CD4-positive, CD25-positive, alpha-beta regulatory T cell (primary cell): ENCODE measurements around the gene NTRK2. TPM values are rescaled to one million over a fixed set of nuclear protein-coding genes. Genes with fewer than 3 reads are reported as not detected.
A peak's percentile ranks its signal among the peaks of the same experiment; 100 is the strongest.

Experiments used
- ATAC-seq, 2 donors: fragments of 150-1000 bp; cut with Tn5 transposase; one replicate each; pipeline ENCODE4 v1.10.0; 2021; ENCODE audit warnings: low read depth in 2 of 2, moderate number of reproducible peaks in 2 of 2, moderate library complexity in 1 of 2
- DNase-seq, 3 donors: peaks; one replicate each; pipeline versions ENCODE4 v3.0.0 to v3.0.0-alpha.2; 2012 to 2022; ENCODE audit warnings: mixed read lengths in 1 of 3
- H3K27ac ChIP-seq: one replicate; pipeline ENCODE4 v1.7.0; 2013; ENCODE audit warnings: mild to moderate bottlenecking, low read length; ENCODE audit not compliant: insufficient read depth, poor library complexity, severe bottlenecking
- H3K27me3 ChIP-seq: one replicate; pipeline ENCODE4 v1.7.0; 2013; ENCODE audit warnings: low read length; ENCODE audit not compliant: control insufficient read depth, insufficient read depth
- H3K36me3 ChIP-seq: one replicate; pipeline ENCODE4 v1.7.0; 2013; ENCODE audit warnings: mild to moderate bottlenecking, low read length, moderate library complexity; ENCODE audit not compliant: control insufficient read depth, insufficient read depth
- H3K4me1 ChIP-seq: 2 replicates; pipeline ENCODE4 v1.7.0; 2013; ENCODE audit warnings: mild to moderate bottlenecking, low read length; ENCODE audit not compliant: insufficient read depth, control insufficient read depth, poor library complexity, severe bottlenecking
- H3K4me3 ChIP-seq: one replicate; pipeline ENCODE4 v1.7.0; 2013; ENCODE audit warnings: low read depth, mild to moderate bottlenecking, low read length, moderate library complexity
- H3K9me3 ChIP-seq, 2 experiments: 1 replicate in 1 of 2; 2 replicates in 1 of 2; pipeline ENCODE4 v1.7.0; 2013; ENCODE audit warnings: low read length in 2 of 2, mild to moderate bottlenecking in 1 of 2, moderate library complexity in 1 of 2; ENCODE audit not compliant: control insufficient read depth in 2 of 2
- H3K27ac Mint-ChIP-seq, 3 donors: one replicate each; pipeline ENCODE4 v1.8.0; 2020 to 2022; ENCODE audit warnings: mild to moderate bottlenecking in 3 of 3, mixed read lengths in 3 of 3, moderate library complexity in 2 of 3
- H3K27me3 Mint-ChIP-seq: one replicate; pipeline ENCODE4 v1.8.0; 2022; ENCODE audit warnings: mild to moderate bottlenecking, mixed read lengths
- H3K36me3 Mint-ChIP-seq: one replicate; pipeline ENCODE4 v1.8.0; 2020; ENCODE audit warnings: mixed read lengths
- H3K4me1 Mint-ChIP-seq, 4 donors: one replicate each; pipeline ENCODE4 v1.8.0; 2020 to 2022; ENCODE audit warnings: mixed read lengths in 4 of 4, mild to moderate bottlenecking in 1 of 4
- H3K4me3 Mint-ChIP-seq, 4 donors: one replicate each; pipeline ENCODE4 v1.8.0; 2020 to 2022; ENCODE audit warnings: mild to moderate bottlenecking in 4 of 4, mixed read lengths in 4 of 4, moderate library complexity in 3 of 4
- H3K9me3 Mint-ChIP-seq, 7 donors: one replicate each; pipeline ENCODE4 v1.8.0; 2020 to 2022; ENCODE audit warnings: mixed read lengths in 7 of 7, mild to moderate bottlenecking in 3 of 7, moderate library complexity in 2 of 7
- polyA plus RNA-seq, 4 donors: library from polyadenylated mRNA; unstranded; fragments of 300-500 nt; fragmentation: Illumina TruSeq; gene quantifications; one replicate each; pipeline ENCODE4 v1.2.3, GENCODE V29; 2021
- total RNA-seq: library from RNA; stranded (reverse); gene quantifications from one replicate; pipeline ENCODE4 v1.2.3, GENCODE V29; 2022

NTRK2 gene
- total and polyA plus RNA-seq, 5 donors from 2014 or later = 0.02 to 0.12 TPM; not detected in 3

GRCh38 chr9:84978661-84979060 is 309.1 kb downstream of the NTRK2 start:
- ATAC-seq (no peak), DNase-seq (no peak)
- H3K27ac ChIP-seq = no peak overlapping the region
- no peaks in the 10 kb centered on the region for H3K27me3 ChIP-seq
- no peaks in the 10 kb centered on the region for H3K36me3 ChIP-seq
- no peaks in the 10 kb centered on the region for H3K4me1 Mint-ChIP-seq
- H3K4me3 ChIP-seq = no peak overlapping the region
- H3K27me3 Mint-ChIP-seq = peaks cover 7% of the 10 kb centered on the region
- no peak overlapping the region for H3K4me3 Mint-ChIP-seq
- H3K9me3 ChIP-seq = no peaks in the 10 kb centered on the region
- peaks cover 0 to 4% (median 0%) of the 10 kb centered on the region in 7 donors for H3K9me3 Mint-ChIP-seq
- no peaks in the 10 kb centered on the region for H3K4me1 ChIP-seq
- H3K27ac Mint-ChIP-seq = no peak overlapping the region
- H3K36me3 Mint-ChIP-seq = no peaks in the 10 kb centered on the region

GRCh38 chr9:84983749-84984148 is 314.2 kb downstream of the NTRK2 start:
- DNase-seq (no peak), ATAC-seq (no peak)
- Mint-ChIP-seq H3K27ac (no peak overlapping the region), H3K27me3 (peaks cover 5% of the 10 kb centered on the region), H3K4me1 (no peaks in the 10 kb centered on the region), H3K36me3 (no peaks in the 10 kb centered on the region), H3K9me3 (peaks cover 0 to 4% (median 0%) of the 10 kb centered on the region in 7 donors), H3K4me3 (no peak overlapping the region)
- H3K9me3 ChIP-seq = no peaks in the 10 kb centered on the region
- H3K4me3 ChIP-seq = no peak overlapping the region
- H3K36me3 ChIP-seq = no peaks in the 10 kb centered on the region
- no peaks in the 10 kb centered on the region for H3K4me1 ChIP-seq
- H3K27me3 ChIP-seq = no peaks in the 10 kb centered on the region
- no peak overlapping the region for H3K27ac ChIP-seq

- Histone ChIP-seq H3K4me3 (no peak overlapping the region), H3K9me3 (no peaks in the 10 kb centered on the region), H3K27me3 (no peaks in the 10 kb centered on the region), H3K4me1 (no peaks in the 10 kb centered on the region), H3K27ac (no peak overlapping the region), H3K36me3 (no peaks in the 10 kb centered on the region)
- ATAC-seq (no peak), DNase-seq (no peak)
- Mint-ChIP-seq H3K4me1 (no peaks in the 10 kb centered on the region), H3K27ac (no peak overlapping the region), H3K36me3 (no peaks in the 10 kb centered on the region), H3K27me3 (no peaks in the 10 kb centered on the region), H3K9me3 (peaks cover 0 to 2% (median 0%) of the 10 kb centered on the region in 7 donors), H3K4me3 (peak overlapping the region in 1 of 4 donors; percentile 43)
These were observed 319.1 kb downstream of the NTRK2 start for GRCh38 chr9:84988621-84989020.

GRCh38 chr9:84990416-84990815 is 320.9 kb downstream of the NTRK2 start:
- H3K4me1 Mint-ChIP-seq = no peaks in the 10 kb centered on the region
- H3K27me3 Mint-ChIP-seq = no peaks in the 10 kb centered on the region
- no peak overlapping the region for H3K4me3 Mint-ChIP-seq
- no peak overlapping the region for H3K27ac ChIP-seq
- no peaks in the 10 kb centered on the region for H3K36me3 ChIP-seq
- peaks cover 0 to 2% (median 0%) of the 10 kb centered on the region in 7 donors for H3K9me3 Mint-ChIP-seq
- H3K36me3 Mint-ChIP-seq = no peaks in the 10 kb centered on the region
- no peak overlapping the region for H3K27ac Mint-ChIP-seq
- H3K27me3 ChIP-seq = no peaks in the 10 kb centered on the region
- H3K4me1 ChIP-seq = no peaks in the 10 kb centered on the region
- H3K9me3 ChIP-seq = no peaks in the 10 kb centered on the region
- no peak for DNase-seq
- no peak for ATAC-seq
- no peak overlapping the region for H3K4me3 ChIP-seq

- H3K4me3 Mint-ChIP-seq = no peak overlapping the region
- H3K27ac Mint-ChIP-seq = no peak overlapping the region
- DNase-seq (no peak), ATAC-seq (no peak)
- Histone ChIP-seq H3K4me1 (no peaks in the 10 kb centered on the region), H3K27me3 (no peaks in the 10 kb centered on the region), H3K4me3 (no peak overlapping the region), H3K27ac (no peak overlapping the region), H3K9me3 (no peaks in the 10 kb centered on the region), H3K36me3 (no peaks in the 10 kb centered on the region)
- no peaks in the 10 kb centered on the region for H3K36me3 Mint-ChIP-seq
- H3K9me3 Mint-ChIP-seq = peaks cover 0 to 2% (median 0%) of the 10 kb centered on the region in 7 donors
- no peaks in the 10 kb centered on the region for H3K4me1 Mint-ChIP-seq
- no peaks in the 10 kb centered on the region for H3K27me3 Mint-ChIP-seq
These were observed 321.5 kb downstream of the NTRK2 start for GRCh38 chr9:84990850-84991513.

- H3K27me3 ChIP-seq = no peaks in the 10 kb centered on the region
- no peaks in the 10 kb centered on the region for H3K36me3 Mint-ChIP-seq
- no peaks in the 10 kb centered on the region for H3K4me1 ChIP-seq
- H3K27me3 Mint-ChIP-seq = no peaks in the 10 kb centered on the region
- no peaks in the 10 kb centered on the region for H3K9me3 ChIP-seq
- no peaks in the 10 kb centered on the region for H3K36me3 ChIP-seq
- peaks cover 0 to 2% (median 0%) of the 10 kb centered on the region in 7 donors for H3K9me3 Mint-ChIP-seq
- H3K4me3 Mint-ChIP-seq = no peak overlapping the region
- H3K27ac ChIP-seq = no peak overlapping the region
- DNase-seq (no peak), ATAC-seq (no peak)
- H3K4me3 ChIP-seq = no peak overlapping the region
- H3K4me1 Mint-ChIP-seq = no peaks in the 10 kb centered on the region
- no peak overlapping the region for H3K27ac Mint-ChIP-seq
These were observed 322.0 kb downstream of the NTRK2 start for GRCh38 chr9:84991514-84991870.

GRCh38 chr9:84992381-84992780 is 322.9 kb downstream of the NTRK2 start:
- Mint-ChIP-seq H3K27ac (peak overlapping the region in 1 of 3 donors; percentile 0), H3K27me3 (no peaks in the 10 kb centered on the region), H3K4me3 (no peak overlapping the region), H3K9me3 (peaks cover 0 to 2% (median 0%) of the 10 kb centered on the region in 7 donors), H3K4me1 (no peaks in the 10 kb centered on the region), H3K36me3 (no peaks in the 10 kb centered on the region)
- Histone ChIP-seq H3K27ac (no peak overlapping the region), H3K27me3 (no peaks in the 10 kb centered on the region), H3K9me3 (no peaks in the 10 kb centered on the region), H3K4me3 (no peak overlapping the region), H3K36me3 (no peaks in the 10 kb centered on the region), H3K4me1 (no peaks in the 10 kb centered on the region)
- ATAC-seq (no peak), DNase-seq (no peak)

- Histone ChIP-seq H3K4me3 (no peak overlapping the region), H3K36me3 (no peaks in the 10 kb centered on the region), H3K27me3 (no peaks in the 10 kb centered on the region), H3K9me3 (no peaks in the 10 kb centered on the region), H3K27ac (no peak overlapping the region), H3K4me1 (no peaks in the 10 kb centered on the region)
- Mint-ChIP-seq H3K4me3 (no peak overlapping the region), H3K27me3 (no peaks in the 10 kb centered on the region), H3K9me3 (peaks cover 0 to 2% (median 0%) of the 10 kb centered on the region in 7 donors), H3K36me3 (no peaks in the 10 kb centered on the region), H3K27ac (no peak overlapping the region), H3K4me1 (no peaks in the 10 kb centered on the region)
- DNase-seq = no peak
- no peak for ATAC-seq
These were observed 323.6 kb downstream of the NTRK2 start for GRCh38 chr9:84993105-84993504.
